Panc1 (cell line): ENCODE data around the gene YKT6. TPM values are rescaled to one million over a fixed set of nuclear protein-coding genes. Genes with fewer than 3 reads are reported as not detected.
A peak's percentile ranks its signal among the peaks of the same experiment; 100 is the strongest.

Experiments
- ATAC-seq: fragments of 200-7000 bp; cut with Tn5 transposase; 2 replicates; pipeline ENCODE4 v1.9.1; 2020; ENCODE audit warnings: mild to moderate bottlenecking, moderate library complexity
- BruUV-seq: library from RNA; stranded (reverse); fragments of 400-500 nt; replicated peaks from 2 replicates; lab custom pipeline; 2021; lab: Mats Ljungman, UMichigan
- CTCF ChIA-PET: fragments of 300-600 bp; sonication (Branson Sonifier 250); formaldehyde crosslinking; loops from one replicate; lab custom pipeline; 2022; ENCODE audit warnings: antibody characterized with exemption; lab: Charles Lee
- POLR2A ChIA-PET: fragments of 300-600 bp; sonication (Branson Sonifier 250); formaldehyde crosslinking; loops from one replicate; lab custom pipeline; 2022; ENCODE audit warnings: antibody characterized with exemption; lab: Charles Lee
- DNase-seq: peaks from one replicate; pipeline ENCODE4 v3.0.0-alpha.2; 2010; ENCODE audit warnings: low read depth, low spot score
- H3K27ac ChIP-seq: 2 replicates; pipeline ENCODE4 v1.5.1; 2011; ENCODE audit warnings: mild to moderate bottlenecking, low read length, inconsistent platforms
- H3K27me3 ChIP-seq: fragments of 200-500 bp; sonication (Bioruptor generic); 2 replicates; pipeline ENCODE4 v1.6.0; 2014; ENCODE audit warnings: low read length, inconsistent platforms; ENCODE audit not compliant: control insufficient read depth, insufficient read depth
- H3K36me3 ChIP-seq: fragments of 200-500 bp; sonication (Bioruptor generic); 2 replicates; pipeline ENCODE4 v1.5.1; 2014; ENCODE audit warnings: inconsistent platforms, mild to moderate bottlenecking, low read length, moderate library complexity; ENCODE audit not compliant: control insufficient read depth, insufficient read depth
- H3K4me1 ChIP-seq: 2 replicates; pipeline ENCODE4 v1.5.1; 2011; ENCODE audit warnings: inconsistent platforms, mild to moderate bottlenecking, low read length, moderate library complexity; ENCODE audit not compliant: control insufficient read depth, insufficient read depth
- H3K4me3 ChIP-seq, 2 experiments: 2 replicates each; pipeline ENCODE4 v1.5.1; 2011 to 2012; ENCODE audit warnings: low read depth in 2 of 2, low read length in 2 of 2, mild to moderate bottlenecking in 2 of 2, inconsistent platforms in 1 of 2, moderate library complexity in 1 of 2
- H3K9me3 ChIP-seq: fragments of 200-500 bp; sonication (Bioruptor generic); 2 replicates; pipeline ENCODE4 v1.5.1; 2014; ENCODE audit warnings: low read depth, mild to moderate bottlenecking, inconsistent platforms, low read length, moderate library complexity; ENCODE audit not compliant: control insufficient read depth, insufficient read depth
- POLR2AphosphoS5 ChIP-seq: IDR thresholded peaks from 2 replicates; pipeline ENCODE4 v1.6.1; 2012; ENCODE audit warnings: mild to moderate bottlenecking, low read depth, low read length, moderate library complexity
- SIN3A ChIP-seq: IDR thresholded peaks from 2 replicates; pipeline ENCODE4 v1.6.1; 2012; ENCODE audit warnings: low read depth, mild to moderate bottlenecking, low read length, moderate library complexity, borderline replicate concordance; ENCODE audit not compliant: insufficient read depth
- TCF7L2 ChIP-seq: IDR thresholded peaks from 2 replicates; pipeline ENCODE4 v1.6.1; 2011; ENCODE audit warnings: mild to moderate bottlenecking, low read depth, low read length, inconsistent platforms
- in situ Hi-C: cut with HindIII; loops from 2 replicates; pipeline ENCODE4 v1.10.0; 2016; ENCODE audit warnings: low sequenced_read_pairs, low pct_unique_long_range_greater_than_20kb
- intact Hi-C: fragments of 100-400 bp; cut with micrococcal nuclease; formaldehyde crosslinking; loops from one replicate; pipeline ENCODE4 v1.10.0; 2022; ENCODE audit not compliant: unreplicated experiment
- total RNA-seq: library from RNA; stranded (reverse); gene quantifications from one replicate; pipeline ENCODE4 v1.2.1, GENCODE V29; 2021; ENCODE audit not compliant: unreplicated experiment
- TF ChIP-seq, protein P1 (sequence below): fragments of 450-650 bp; IDR thresholded peaks from 2 replicates; pipeline ENCODE4 v1.5.1; 2017; ENCODE audit warnings: mild to moderate bottlenecking
- TF ChIP-seq, protein P2 (sequence below), 2 experiments: IDR thresholded peaks; 2 replicates each; pipeline ENCODE4 v1.6.1; 2011 to 2012; ENCODE audit warnings: low read depth in 2 of 2, control low read depth in 1 of 2, low read length in 1 of 2, mild to moderate bottlenecking in 1 of 2, moderate library complexity in 1 of 2; ENCODE audit not compliant: insufficient read depth in 1 of 2

YKT6 gene
- total RNA-seq, 1 experiment from 2014 or later = 207 TPM

DNA sequence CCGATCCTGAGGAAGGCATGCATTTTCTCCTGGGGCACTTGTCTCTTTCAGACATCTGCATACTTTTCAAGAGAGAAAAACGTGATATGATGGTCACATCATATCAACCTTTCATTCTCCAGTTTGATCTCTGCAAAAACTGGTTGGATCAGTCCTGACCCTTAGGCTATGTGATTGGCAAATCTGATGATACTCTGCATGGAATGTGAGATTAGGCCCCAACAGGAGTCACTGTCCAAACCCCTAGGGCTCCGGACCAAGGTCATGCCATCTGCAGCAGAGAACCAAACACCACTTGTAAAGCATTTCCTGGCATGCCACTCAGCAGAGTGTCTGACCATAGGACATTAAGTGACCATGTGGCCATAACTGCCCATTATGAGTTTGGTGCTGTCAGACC, 20.1 kb upstream of the YKT6 start:
- no peaks in the 10 kb centered on the region for H3K36me3 ChIP-seq
- in situ Hi-C loops (no loop called here), intact Hi-C loops (no loop called here)
- ChIA-PET POLR2A (no interaction called here), CTCF (no interaction called here)
- TF ChIP-seq SIN3A (no peak), POLR2AphosphoS5 (no peak), TCF7L2 (no peak)
- TF ChIP-seq, protein P1, sequence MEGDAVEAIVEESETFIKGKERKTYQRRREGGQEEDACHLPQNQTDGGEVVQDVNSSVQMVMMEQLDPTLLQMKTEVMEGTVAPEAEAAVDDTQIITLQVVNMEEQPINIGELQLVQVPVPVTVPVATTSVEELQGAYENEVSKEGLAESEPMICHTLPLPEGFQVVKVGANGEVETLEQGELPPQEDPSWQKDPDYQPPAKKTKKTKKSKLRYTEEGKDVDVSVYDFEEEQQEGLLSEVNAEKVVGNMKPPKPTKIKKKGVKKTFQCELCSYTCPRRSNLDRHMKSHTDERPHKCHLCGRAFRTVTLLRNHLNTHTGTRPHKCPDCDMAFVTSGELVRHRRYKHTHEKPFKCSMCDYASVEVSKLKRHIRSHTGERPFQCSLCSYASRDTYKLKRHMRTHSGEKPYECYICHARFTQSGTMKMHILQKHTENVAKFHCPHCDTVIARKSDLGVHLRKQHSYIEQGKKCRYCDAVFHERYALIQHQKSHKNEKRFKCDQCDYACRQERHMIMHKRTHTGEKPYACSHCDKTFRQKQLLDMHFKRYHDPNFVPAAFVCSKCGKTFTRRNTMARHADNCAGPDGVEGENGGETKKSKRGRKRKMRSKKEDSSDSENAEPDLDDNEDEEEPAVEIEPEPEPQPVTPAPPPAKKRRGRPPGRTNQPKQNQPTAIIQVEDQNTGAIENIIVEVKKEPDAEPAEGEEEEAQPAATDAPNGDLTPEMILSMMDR = no peak
- TF ChIP-seq, protein P2, sequence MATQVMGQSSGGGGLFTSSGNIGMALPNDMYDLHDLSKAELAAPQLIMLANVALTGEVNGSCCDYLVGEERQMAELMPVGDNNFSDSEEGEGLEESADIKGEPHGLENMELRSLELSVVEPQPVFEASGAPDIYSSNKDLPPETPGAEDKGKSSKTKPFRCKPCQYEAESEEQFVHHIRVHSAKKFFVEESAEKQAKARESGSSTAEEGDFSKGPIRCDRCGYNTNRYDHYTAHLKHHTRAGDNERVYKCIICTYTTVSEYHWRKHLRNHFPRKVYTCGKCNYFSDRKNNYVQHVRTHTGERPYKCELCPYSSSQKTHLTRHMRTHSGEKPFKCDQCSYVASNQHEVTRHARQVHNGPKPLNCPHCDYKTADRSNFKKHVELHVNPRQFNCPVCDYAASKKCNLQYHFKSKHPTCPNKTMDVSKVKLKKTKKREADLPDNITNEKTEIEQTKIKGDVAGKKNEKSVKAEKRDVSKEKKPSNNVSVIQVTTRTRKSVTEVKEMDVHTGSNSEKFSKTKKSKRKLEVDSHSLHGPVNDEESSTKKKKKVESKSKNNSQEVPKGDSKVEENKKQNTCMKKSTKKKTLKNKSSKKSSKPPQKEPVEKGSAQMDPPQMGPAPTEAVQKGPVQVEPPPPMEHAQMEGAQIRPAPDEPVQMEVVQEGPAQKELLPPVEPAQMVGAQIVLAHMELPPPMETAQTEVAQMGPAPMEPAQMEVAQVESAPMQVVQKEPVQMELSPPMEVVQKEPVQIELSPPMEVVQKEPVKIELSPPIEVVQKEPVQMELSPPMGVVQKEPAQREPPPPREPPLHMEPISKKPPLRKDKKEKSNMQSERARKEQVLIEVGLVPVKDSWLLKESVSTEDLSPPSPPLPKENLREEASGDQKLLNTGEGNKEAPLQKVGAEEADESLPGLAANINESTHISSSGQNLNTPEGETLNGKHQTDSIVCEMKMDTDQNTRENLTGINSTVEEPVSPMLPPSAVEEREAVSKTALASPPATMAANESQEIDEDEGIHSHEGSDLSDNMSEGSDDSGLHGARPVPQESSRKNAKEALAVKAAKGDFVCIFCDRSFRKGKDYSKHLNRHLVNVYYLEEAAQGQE (IDR thresholded peaks at IDR 0.05; ENCODE audit: insufficient read depth in 1 of 2, low read depth in 2 of 2, low read length in 1 of 2) = no peak
- H3K9me3 ChIP-seq = peaks cover 4% of the 10 kb centered on the region; the same call in 1 of the 2 replicates
- peaks cover 21% of the 10 kb centered on the region for H3K4me1 ChIP-seq
- no peak overlapping the region for H3K4me3 ChIP-seq
- no peak overlapping the region for H3K27ac ChIP-seq
- no peaks in the 10 kb centered on the region for H3K27me3 ChIP-seq
- no TSS peak for BruUV-seq
- DNase-seq (no peak), ATAC-seq (no peak)

DNA sequence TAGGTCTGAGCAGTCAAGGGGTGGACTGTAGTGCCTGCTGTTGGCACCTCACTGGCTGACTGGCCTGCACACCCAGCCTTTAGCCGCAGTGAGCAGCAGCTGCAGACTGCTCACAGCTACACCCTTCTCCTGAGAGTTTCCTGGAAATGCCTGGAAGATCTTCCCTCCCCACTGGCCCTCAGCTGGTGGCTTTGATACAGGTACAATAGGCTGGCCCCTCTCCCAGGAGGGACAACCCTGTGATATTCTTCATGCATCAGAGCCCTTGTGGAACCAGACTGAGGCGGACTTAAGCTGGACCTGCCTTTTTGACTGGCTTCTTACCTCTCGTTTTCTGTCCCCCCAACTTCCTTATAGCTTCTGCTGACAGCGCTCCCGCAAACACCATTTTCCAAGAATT, 18.0 kb upstream of the YKT6 start:
- in situ Hi-C loops = no loop called here
- Histone ChIP-seq H3K4me3 (no peak overlapping the region), H3K27ac (0 out of 2 replicates have a peak overlapping the region, but pooled peaks have one; percentile 36), H3K27me3 (no peaks in the 10 kb centered on the region), H3K4me1 (peaks cover 21% of the 10 kb centered on the region), H3K9me3 (peaks cover 4% of the 10 kb centered on the region; the same call in 1 of the 2 replicates), H3K36me3 (no peaks in the 10 kb centered on the region)
- TF ChIP-seq, protein P1 = no peak
- no peak for TF ChIP-seq POLR2AphosphoS5
- TF ChIP-seq, protein P2 (IDR thresholded peaks at IDR 0.05; ENCODE audit: insufficient read depth in 1 of 2, low read depth in 2 of 2, low read length in 1 of 2) = no peak
- no peak for TF ChIP-seq TCF7L2
- TF ChIP-seq SIN3A = no peak
- intact Hi-C loops = no loop called here
- CTCF ChIA-PET = no interaction called here
- DNase-seq = no peak
- no peak for ATAC-seq
- no TSS peak for BruUV-seq
- POLR2A ChIA-PET = no interaction called here
